Retinal pigment epithelial cell (primary cell): ENCODE data around the gene TYMP.
A peak's percentile ranks its signal among the peaks of the same experiment; 100 is the strongest.

Source experiments
- DNase-seq: peaks from one replicate; pipeline ENCODE4 v3.0.0-alpha.2; 2010; ENCODE audit warnings: low read depth
- H3K4me3 ChIP-seq: 2 replicates; pipeline ENCODE4 v1.5.1; 2011; ENCODE audit warnings: mild to moderate bottlenecking, low read length, control low read depth, moderate library complexity
- TF ChIP-seq, protein P1 (sequence below): conservative IDR thresholded peaks from 2 replicates; pipeline ENCODE4 v1.5.1; 2011; ENCODE audit warnings: low read depth, low read length, control low read depth, inconsistent platforms

Gene TYMP

DNA sequence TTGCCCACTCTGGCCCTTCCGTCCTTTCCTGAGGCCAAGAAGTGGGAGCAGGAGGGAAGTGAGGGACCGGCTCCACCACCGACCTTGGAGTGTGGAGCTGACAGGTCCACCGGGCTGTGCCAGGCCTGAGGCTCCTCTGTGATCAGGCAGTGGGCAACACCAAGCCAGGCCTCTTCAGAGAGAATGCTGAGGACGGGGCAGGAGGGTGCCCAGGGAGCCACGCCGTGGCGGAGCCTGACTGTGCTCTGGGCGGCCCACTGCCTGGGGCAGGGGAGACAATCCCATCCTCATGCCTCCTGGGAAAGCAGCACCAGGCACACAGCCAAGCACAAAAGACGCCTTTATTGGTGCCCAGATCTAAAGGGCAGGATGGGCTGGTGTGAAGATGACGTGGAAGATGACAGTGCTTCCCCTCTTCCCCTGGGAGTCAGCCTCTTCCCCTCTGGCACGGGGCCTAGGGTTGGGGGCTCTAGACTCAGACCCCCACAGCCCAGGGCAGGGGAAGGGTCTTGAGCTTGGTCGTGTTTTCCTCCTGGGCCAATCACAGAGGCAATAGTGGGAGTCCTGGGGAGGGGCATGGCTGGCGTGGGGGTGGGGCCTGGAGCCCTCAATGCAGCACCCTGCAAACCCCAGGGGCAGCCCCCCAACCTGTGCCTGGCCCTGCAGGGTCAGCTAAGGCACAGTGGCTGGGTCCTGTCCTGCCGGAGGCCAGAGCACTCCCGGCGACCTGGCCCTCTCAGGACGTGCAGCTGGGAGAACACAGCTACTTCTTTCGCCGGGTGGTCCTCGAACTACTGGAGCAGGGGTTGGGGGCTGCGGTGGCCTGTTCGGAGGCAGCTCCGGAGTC, 27.0 kb downstream of the TYMP start:
- TF ChIP-seq, protein P1, sequence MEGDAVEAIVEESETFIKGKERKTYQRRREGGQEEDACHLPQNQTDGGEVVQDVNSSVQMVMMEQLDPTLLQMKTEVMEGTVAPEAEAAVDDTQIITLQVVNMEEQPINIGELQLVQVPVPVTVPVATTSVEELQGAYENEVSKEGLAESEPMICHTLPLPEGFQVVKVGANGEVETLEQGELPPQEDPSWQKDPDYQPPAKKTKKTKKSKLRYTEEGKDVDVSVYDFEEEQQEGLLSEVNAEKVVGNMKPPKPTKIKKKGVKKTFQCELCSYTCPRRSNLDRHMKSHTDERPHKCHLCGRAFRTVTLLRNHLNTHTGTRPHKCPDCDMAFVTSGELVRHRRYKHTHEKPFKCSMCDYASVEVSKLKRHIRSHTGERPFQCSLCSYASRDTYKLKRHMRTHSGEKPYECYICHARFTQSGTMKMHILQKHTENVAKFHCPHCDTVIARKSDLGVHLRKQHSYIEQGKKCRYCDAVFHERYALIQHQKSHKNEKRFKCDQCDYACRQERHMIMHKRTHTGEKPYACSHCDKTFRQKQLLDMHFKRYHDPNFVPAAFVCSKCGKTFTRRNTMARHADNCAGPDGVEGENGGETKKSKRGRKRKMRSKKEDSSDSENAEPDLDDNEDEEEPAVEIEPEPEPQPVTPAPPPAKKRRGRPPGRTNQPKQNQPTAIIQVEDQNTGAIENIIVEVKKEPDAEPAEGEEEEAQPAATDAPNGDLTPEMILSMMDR, result no peak
- no peak for DNase-seq
- no peak overlapping the region for H3K4me3 ChIP-seq

DNA sequence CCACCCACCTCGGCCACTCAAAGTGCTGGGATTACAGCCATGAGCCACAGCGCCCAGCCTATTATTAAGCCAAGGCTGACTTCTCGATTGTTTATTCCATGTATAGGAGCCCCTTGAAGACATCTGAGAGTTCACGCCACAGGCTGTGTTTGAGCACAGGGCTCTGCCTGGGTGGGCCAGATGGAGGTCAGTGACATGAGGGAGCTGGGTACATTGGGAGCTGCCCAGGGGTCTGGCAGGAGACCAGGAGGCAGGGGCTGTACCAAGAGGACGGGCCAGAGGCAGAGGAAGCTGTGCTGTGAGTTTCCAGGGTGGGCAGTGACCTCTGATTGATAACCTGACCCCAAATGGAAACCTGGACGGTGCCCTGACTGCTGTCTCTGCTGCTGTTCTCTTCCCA, 27.7 kb downstream of the TYMP start:
- DNase-seq, result no peak
- TF ChIP-seq, protein P1, result no peak
- H3K4me3 ChIP-seq, result no peak overlapping the region

DNA sequence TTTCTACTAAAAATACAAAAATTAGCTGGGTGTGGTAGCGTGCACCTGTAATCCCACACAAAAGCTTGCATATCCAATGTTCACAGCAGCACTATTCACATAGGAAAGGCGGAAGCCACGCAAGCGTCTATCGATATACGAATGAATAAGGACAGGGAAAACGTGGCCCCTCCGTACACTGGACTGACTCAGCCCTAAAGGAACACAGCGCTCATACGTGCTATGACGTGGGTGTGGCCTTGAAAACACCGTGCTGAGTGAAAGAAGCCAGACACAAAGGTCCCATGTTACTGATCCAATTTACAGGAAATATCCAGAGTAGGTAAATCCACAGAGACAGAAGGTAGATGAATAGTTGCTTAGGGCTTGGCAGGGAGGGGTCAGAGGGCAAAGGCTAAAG, 29.4 kb downstream of the TYMP start:
- H3K4me3 ChIP-seq, result no peak overlapping the region
- TF ChIP-seq, protein P1, result no peak
- no peak for DNase-seq

DNA sequence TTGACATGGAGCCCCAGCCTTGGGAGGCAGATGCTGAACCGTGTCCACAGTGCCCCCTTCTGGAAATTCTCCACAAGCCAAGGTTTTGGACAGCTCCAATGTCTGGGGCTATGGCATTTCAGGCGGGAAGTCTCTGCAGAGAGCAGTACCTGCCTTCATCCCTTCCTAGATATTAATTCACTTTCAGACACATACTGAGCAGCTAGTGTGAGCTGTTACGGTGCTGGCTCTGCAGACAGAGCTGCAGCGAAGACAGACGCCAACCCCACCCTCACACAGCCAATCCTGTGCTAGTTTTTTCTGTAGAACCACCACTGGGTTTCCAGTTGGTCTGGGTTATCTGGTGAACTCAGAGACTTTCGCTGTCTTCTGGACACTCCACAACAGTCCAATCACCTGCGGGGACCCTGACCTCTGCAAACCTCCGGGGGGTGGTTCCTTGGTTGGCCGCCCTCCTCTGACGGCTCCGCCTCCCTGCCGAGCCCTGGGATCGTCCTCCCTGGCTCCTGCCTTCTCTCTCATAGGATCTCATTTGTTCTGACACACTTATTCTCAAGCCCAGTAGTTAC, 31.4 kb downstream of the TYMP start:
- DNase-seq, result no peak
- no peak overlapping the region for H3K4me3 ChIP-seq

DNA sequence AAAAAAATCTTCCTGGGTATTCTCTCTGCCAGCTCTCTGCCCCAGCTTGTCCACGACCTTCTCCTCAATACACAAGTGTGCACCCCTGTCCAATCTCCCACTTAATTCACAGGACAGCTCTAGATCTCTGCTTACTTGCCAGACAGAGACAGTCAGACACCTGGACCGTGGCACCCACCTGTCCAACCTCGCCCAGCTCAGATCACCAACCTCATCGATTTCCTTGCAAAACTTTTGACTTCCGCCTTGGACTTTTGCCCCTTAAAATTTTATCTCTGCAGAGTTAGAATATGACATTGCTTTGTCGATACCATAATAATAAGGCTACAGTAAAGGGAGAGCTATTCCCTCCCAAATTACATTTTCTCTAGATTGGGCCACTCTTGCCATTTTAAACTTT, 32.7 kb downstream of the TYMP start:
- TF ChIP-seq, protein P1, result no peak

More for the DNA sequence above, 31.4 kb downstream of the TYMP start:
- TF ChIP-seq, protein P1, result peak; percentile 71

DNA sequence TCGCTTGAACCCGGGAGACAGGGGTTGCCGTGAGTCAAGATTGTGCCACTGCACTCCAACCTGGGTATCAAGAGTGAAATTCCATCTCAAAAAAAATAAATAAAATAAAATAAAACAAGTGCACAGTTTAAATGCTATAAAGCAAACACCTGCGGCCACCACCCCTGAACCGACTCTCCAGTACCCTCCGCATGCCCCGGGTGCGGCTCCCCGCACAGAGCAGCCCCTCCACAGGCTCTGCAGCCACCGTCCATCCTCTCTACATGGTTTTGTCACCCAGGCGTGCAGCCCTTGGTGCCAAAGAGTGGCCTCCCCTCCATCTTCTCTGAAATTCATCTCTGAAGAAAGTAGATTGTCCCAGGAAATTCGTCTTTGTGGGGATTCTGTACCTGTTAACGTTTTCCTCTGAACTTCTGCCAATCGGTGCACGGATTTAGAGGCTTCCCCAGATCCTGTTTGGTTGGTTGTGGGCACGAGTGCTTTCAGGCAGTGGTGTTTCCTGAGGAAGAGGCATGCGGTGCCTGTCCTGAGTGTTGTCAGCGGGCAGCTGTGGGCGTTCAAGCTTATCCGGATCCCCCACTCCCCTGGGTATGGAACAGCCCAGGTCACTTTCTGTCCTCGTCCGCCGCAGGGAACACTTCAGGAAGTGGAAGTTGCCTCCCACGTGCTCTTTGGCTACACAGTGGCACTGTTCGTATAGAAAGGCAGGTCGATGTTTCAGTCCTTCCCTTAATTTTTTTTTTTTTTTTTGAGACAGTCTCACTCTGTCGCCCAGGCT, 39.1 kb downstream of the TYMP start:
- DNase-seq, result no peak
- no peak overlapping the region for H3K4me3 ChIP-seq
- TF ChIP-seq, protein P1, result no peak

More for the DNA sequence above, 32.7 kb downstream of the TYMP start:
- no peak overlapping the region for H3K4me3 ChIP-seq
- no peak for DNase-seq
